ENCODE measurements around the gene RIMS4.

Gene RIMS4

DNA sequence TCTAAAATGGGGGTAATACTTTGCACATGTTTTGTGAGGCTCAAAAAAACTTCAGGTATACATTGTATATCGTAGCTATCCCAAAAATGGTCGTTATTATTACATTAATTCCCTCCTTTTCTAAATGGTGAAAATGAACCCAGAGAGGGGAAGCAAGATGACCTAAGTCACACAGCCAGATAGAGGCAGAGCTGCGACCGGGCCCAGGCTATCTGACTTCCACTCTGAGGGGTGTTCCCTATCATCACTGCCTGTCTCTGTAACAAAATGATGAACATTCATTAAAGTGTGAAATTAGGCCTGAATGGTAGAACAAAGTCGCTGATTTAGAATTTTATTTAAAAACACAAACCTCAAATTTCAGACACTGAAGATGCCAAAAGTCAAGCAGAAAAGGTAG is 29.1 kb upstream of the RIMS4 start:
- DNase-seq (ENCODE audit: low read depth): no peak
- no peak overlapping the region for H3K4me3 ChIP-seq (ENCODE audit: low read depth, low read length)
- TF ChIP-seq, protein P1, sequence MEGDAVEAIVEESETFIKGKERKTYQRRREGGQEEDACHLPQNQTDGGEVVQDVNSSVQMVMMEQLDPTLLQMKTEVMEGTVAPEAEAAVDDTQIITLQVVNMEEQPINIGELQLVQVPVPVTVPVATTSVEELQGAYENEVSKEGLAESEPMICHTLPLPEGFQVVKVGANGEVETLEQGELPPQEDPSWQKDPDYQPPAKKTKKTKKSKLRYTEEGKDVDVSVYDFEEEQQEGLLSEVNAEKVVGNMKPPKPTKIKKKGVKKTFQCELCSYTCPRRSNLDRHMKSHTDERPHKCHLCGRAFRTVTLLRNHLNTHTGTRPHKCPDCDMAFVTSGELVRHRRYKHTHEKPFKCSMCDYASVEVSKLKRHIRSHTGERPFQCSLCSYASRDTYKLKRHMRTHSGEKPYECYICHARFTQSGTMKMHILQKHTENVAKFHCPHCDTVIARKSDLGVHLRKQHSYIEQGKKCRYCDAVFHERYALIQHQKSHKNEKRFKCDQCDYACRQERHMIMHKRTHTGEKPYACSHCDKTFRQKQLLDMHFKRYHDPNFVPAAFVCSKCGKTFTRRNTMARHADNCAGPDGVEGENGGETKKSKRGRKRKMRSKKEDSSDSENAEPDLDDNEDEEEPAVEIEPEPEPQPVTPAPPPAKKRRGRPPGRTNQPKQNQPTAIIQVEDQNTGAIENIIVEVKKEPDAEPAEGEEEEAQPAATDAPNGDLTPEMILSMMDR (IDR thresholded peaks at IDR 0.05; ENCODE audit: low read depth, low read length, missing control alignments): no peak
- in situ Hi-C loops (cut with HindIII; ENCODE audit: low sequenced_read_pairs): no loop called here

DNA sequence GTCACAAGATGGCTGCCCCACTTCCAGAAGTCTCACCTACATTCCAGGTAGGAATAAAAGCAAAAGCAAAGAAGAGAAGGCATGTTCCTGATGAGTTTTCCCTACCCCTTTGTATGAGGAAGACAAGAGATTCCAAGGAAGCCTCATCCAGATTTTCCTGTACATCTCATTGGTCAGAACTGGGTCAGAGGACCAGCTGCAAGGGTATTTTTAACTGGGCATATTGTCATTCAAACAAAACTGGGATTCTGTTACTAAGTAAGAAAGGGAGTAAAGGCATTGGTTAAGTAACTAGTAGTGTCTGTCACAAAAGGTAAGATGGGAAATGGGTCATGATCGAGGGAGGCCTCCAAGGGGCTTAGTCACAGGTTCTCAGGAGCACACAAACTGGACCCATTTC is 28.2 kb upstream of the RIMS4 start:
- H3K4me3 ChIP-seq (ENCODE audit: low read depth, low read length): no peak overlapping the region
- no peak for DNase-seq (ENCODE audit: low read depth)
- in situ Hi-C loops (cut with HindIII; ENCODE audit: low sequenced_read_pairs): no loop called here
- TF ChIP-seq, protein P1 (IDR thresholded peaks at IDR 0.05; ENCODE audit: low read depth, low read length, missing control alignments): no peak

DNA sequence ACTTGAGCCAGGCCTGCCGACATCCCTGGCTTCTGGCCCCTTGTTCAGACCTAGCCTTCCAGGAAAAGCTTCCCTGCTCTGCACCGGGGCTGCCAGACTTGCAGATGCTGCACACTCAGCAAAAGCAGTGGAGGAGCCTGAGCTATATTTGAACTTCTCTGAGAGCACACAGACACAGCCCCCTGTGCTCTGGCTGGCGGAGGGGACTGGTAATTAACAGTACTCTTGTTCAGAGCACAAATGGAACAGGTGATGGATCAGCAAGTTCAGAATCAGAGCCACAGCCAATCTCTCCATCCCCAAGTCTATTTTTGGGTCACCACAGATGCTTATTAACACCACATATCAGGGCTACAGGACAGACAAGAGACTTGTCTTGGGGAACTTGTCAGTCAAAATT is 27.6 kb upstream of the RIMS4 start:
- DNase-seq (ENCODE audit: low read depth): no peak
- in situ Hi-C loops (cut with HindIII; ENCODE audit: low sequenced_read_pairs): no loop called here
- TF ChIP-seq, protein P1 (IDR thresholded peaks at IDR 0.05; ENCODE audit: low read depth, low read length, missing control alignments): no peak
- H3K4me3 ChIP-seq (ENCODE audit: low read depth, low read length): no peak overlapping the region

DNA sequence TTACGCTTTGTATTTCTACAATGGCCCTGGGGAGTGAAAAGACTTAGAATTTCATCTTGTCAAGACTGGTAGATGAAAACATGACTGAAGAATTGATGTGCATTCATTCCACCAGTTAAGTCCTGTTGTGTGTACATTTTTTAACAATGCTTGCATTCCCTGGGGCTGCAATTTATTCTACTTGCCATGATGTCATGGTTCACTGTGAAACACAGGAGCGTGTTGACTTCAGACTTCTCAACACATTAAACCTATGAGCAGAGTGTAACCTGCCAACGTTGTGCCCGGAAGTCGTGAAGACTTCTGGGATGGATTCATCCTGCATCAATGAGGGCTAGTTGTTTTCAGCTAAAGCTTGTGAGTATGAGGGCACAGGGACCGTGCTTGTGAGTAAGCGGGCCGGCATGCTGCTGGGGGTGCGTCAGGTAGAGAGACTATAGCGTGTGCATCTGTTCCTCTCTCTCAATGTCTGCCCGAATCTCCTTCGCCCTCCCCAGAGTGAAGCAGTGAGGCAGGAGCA is 26.3 kb upstream of the RIMS4 start:
- in situ Hi-C loops (cut with HindIII; ENCODE audit: low sequenced_read_pairs): no loop called here
- DNase-seq (ENCODE audit: low read depth): no peak
- TF ChIP-seq, protein P1 (IDR thresholded peaks at IDR 0.05; ENCODE audit: low read depth, low read length, missing control alignments): no peak
- no peak overlapping the region for H3K4me3 ChIP-seq (ENCODE audit: low read depth, low read length)

DNA sequence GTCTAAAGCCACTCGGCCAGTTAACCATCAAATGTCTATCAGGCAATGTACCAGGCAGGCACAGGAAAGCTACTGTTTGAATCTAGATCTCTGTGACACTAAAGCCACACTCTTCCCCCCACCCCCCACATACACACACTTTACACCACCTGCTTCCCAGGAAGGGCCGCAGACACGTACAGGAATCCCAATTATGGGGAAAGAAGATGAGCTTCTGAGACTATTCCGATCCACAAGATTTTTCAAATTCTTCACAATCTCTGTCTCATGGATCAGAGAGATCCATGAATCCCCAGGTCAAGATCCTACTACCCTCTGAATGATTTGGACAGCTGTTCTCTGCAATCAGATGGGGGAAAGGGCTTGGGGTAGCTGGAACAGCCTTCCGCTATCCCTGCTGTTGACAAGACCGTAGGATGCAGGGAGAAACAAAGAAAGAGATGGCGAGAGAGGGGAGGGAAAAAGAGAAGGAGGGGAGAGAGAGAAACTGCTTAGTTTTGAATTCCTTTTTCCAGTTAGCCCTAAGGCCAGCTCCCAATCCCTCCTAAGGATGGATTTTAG is 25.4 kb upstream of the RIMS4 start:
- in situ Hi-C loops (cut with HindIII; ENCODE audit: low sequenced_read_pairs): no loop called here
- H3K4me3 ChIP-seq (ENCODE audit: low read depth, low read length): no peak overlapping the region
- TF ChIP-seq, protein P1 (IDR thresholded peaks at IDR 0.05; ENCODE audit: low read depth, low read length, missing control alignments): no peak
- no peak for DNase-seq (ENCODE audit: low read depth)

DNA sequence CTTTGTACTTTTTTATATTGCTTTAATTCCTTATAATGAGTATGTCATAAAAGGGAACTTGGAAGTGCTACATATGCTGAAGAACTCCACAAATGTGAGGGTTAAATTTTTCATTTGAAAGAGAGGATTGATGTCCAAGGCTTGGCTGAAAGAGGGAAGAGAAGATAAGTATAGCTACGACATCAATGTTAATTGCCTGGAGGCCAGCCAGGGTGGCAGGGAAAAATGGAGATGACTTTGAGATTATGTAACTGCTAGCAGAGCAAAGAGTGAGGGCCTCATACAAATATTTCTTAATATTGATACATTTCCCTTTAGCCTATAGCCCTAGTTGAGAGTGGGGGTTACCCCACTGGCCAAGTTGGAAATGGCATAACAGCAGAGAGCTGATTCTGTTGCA is 24.8 kb upstream of the RIMS4 start:
- no peak overlapping the region for H3K4me3 ChIP-seq (ENCODE audit: low read depth, low read length)
- DNase-seq (ENCODE audit: low read depth): no peak
- TF ChIP-seq, protein P1 (IDR thresholded peaks at IDR 0.05; ENCODE audit: low read depth, low read length, missing control alignments): no peak
- in situ Hi-C loops (cut with HindIII; ENCODE audit: low sequenced_read_pairs): no loop called here
